Left ventricle myocardium inferior (tissue), 1 donor: ENCODE measurements around the gene PDLIM5. TPM values are rescaled to one million over a fixed set of nuclear protein-coding genes. Genes with fewer than 3 reads are reported as not detected.

Source experiments
- DNase-seq: peaks from one replicate; pipeline ENCODE4 v3.0.0-alpha.2; 2020
- H3K27ac ChIP-seq: fragments of 200-600 bp; replicated peaks from 2 replicates; pipeline ENCODE4 v1.8.0; 2021
- H3K27me3 ChIP-seq: fragments of 200-600 bp; 2 replicates; pipeline ENCODE4 v1.8.0; 2021; ENCODE audit warnings: low read depth
- H3K36me3 ChIP-seq: fragments of 200-600 bp; 2 replicates; pipeline ENCODE4 v1.8.0; 2021
- H3K4me1 ChIP-seq: fragments of 200-600 bp; 2 replicates; pipeline ENCODE4 v1.8.0; 2021
- H3K4me3 ChIP-seq: fragments of 200-600 bp; 2 replicates; pipeline ENCODE4 v1.8.0; 2021; ENCODE audit warnings: mild to moderate bottlenecking, moderate library complexity
- H3K9me3 ChIP-seq: fragments of 200-600 bp; replicated peaks from 2 replicates; pipeline ENCODE4 v1.8.0; 2021
- intact Hi-C: fragments of 100-400 bp; cut with micrococcal nuclease; formaldehyde crosslinking; loops from one replicate; pipeline ENCODE4 v1.11.0; 2022
- total RNA-seq: library from RNA; stranded (reverse); fragmentation: NEBNext Ultra II Directional; extraction: Animal tissue kit (Norgen Biotek cat#: 25700); gene quantifications from one replicate; pipeline ENCODE4 v1.2.1, GENCODE V29; 2021
- TF ChIP-seq, protein P1 (sequence below): fragments of 200-600 bp; IDR thresholded peaks from 2 replicates; pipeline ENCODE4 v1.8.0; 2021; ENCODE audit warnings: antibody characterized with exemption, mild to moderate bottlenecking, borderline replicate concordance
- donor health status: DM: no; HTN: yes; CAD: no; lungs with severe emphysema.

PDLIM5 gene
- total RNA-seq, 1 donor from 2014 or later: 982 TPM

DNA sequence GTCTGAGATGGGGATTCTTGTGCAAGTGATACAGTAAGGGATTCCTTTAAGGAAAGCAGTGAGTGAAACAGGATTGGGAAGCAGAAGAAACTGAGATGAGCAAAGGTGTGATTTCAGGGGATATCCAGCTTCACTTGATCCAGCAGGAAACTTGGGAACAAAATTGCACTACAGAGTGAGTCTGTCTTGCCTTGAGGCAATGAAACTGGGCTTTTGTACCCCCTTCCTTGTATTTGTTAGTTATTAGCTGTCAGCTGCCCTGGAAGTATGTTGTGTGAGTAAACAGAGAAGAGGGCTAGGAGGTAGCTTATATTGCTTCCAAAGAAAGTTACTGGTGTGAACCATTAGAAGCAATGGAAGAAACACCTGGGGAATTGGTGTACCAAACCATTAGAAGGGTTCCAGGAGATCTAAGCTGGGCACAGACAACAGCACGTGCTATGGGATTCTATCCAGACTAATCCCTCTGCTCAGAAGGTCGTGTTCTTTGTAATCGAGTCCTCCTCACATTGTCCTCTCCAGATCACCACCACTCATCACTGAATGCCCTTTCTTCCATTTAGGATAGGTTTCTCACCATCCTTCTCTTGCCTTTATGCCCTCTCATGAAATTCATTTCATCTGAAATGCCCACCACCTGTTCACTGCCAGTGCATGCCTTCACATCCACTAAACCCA is 76.0 kb downstream of the PDLIM5 start:
- H3K36me3 ChIP-seq: peaks cover 15% of the 10 kb centered on the region
- no peaks in the 10 kb centered on the region for H3K27me3 ChIP-seq
- H3K4me1 ChIP-seq: peaks cover 99% of the 10 kb centered on the region
- peak overlapping the region; percentile 66 for H3K27ac ChIP-seq
- intact Hi-C loops: no loop called here
- DNase-seq: no peak
- no peak overlapping the region for H3K4me3 ChIP-seq
- TF ChIP-seq, protein P1, sequence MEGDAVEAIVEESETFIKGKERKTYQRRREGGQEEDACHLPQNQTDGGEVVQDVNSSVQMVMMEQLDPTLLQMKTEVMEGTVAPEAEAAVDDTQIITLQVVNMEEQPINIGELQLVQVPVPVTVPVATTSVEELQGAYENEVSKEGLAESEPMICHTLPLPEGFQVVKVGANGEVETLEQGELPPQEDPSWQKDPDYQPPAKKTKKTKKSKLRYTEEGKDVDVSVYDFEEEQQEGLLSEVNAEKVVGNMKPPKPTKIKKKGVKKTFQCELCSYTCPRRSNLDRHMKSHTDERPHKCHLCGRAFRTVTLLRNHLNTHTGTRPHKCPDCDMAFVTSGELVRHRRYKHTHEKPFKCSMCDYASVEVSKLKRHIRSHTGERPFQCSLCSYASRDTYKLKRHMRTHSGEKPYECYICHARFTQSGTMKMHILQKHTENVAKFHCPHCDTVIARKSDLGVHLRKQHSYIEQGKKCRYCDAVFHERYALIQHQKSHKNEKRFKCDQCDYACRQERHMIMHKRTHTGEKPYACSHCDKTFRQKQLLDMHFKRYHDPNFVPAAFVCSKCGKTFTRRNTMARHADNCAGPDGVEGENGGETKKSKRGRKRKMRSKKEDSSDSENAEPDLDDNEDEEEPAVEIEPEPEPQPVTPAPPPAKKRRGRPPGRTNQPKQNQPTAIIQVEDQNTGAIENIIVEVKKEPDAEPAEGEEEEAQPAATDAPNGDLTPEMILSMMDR: no peak
- no peaks in the 10 kb centered on the region for H3K9me3 ChIP-seq

DNA sequence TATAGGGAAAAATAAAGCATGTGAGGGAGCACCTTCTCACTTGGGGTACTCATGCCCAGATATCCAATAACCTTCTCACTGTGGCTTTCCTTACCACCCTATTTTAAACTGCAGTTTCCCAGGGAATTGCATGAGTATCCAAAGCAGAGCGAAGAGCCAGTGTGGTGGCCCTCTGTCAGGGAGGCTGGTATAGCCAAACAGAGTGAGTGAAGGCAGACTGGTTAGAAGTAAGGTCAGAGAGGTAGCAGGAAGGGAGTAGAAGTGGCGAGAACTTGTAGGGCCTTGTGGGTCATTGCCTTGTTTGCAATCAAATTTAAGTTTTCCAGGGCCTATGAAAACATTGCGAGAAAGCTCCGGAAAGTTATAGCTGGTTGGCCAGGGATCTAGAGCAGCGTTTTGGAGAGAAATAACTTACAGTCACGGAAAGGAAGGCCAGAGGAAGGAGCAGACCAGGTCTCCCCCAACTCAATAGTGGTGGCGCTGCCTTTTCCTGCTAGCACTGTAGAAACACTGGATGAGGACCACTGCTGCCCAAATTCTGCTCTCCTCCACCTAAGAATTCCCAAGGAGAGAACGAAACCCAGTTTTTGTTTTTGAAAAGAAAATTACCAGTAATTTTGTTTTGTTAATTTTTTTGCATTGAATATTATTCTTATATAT is 77.2 kb downstream of the PDLIM5 start:
- Histone ChIP-seq H3K4me1 (peaks cover 99% of the 10 kb centered on the region), H3K4me3 (peak overlapping the region; percentile 21)
- intact Hi-C loops: no loop called here

DNA sequence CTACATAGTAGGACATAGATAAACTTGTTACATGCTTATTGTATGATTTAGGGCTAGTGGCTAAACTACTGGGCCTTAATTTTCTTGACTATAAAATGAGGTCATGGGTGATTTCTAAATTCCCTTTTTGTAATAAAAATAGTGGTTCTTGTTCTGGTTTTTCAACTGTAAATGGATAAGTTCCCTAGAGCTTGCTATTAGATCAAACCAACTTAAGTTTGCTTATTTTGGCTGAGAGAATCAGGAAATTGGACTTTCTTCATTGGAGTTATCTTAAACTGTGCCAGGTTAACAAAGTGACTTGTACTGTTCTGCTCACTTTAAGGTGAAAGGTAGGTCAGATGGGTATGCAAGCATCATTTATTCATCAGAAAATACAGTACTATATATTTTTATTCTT is 78.3 kb downstream of the PDLIM5 start:
- Histone ChIP-seq H3K27ac (peak overlapping the region; percentile 66), H3K36me3 (no peaks in the 10 kb centered on the region), H3K9me3 (no peaks in the 10 kb centered on the region), H3K4me1 (peaks cover 100% of the 10 kb centered on the region), H3K27me3 (no peaks in the 10 kb centered on the region), H3K4me3 (no peak overlapping the region)
- intact Hi-C loops: no loop called here
- no peak for DNase-seq
- TF ChIP-seq, protein P1: no peak

More for the DNA sequence above, 77.2 kb downstream of the PDLIM5 start:
- DNase-seq: no peak
- H3K27ac ChIP-seq: peak overlapping the region; percentile 66
- peaks cover 10% of the 10 kb centered on the region for H3K36me3 ChIP-seq
- TF ChIP-seq, protein P1: no peak
- no peaks in the 10 kb centered on the region for H3K27me3 ChIP-seq
- no peaks in the 10 kb centered on the region for H3K9me3 ChIP-seq

DNA sequence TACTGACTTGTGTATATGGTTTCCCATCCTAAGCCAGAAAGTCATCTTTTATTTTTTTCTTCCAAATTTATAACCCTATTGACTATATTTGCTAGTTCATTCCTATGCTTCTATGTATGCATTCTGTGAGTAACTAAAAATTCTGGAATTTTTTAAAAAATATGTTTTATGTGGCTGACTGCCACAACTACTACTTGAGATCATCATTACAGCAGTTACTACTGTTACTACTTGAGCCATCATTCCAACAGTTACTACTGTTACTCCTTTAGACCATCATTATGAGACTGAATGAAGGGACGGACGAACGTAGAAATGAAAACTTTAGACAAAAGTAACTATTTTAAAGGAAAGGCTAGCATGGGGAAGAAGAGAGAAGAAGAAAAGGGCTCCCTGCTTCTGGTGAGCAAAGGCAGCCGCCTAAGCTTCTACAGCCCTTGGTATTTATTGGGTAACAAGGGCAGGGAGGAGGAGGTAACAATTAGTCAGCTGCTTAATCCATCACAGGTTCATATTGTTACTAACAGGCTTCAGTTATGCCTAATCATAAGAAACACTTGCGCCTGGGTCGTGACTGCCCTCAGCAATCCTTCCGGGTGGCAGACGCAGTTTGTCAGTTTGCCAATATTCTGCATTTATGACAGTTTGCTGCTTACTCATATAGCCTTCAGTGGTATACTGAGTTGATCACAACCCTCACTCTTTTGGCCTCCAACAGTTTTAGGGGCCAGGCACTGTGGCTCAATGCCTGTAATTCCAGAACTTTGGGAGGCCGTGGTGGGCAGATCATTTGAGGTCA is 80.4 kb downstream of the PDLIM5 start:
- Histone ChIP-seq H3K9me3 (no peaks in the 10 kb centered on the region), H3K36me3 (no peaks in the 10 kb centered on the region), H3K27ac (peak overlapping the region; percentile 66), H3K4me1 (peaks cover 100% of the 10 kb centered on the region), H3K4me3 (no peak overlapping the region), H3K27me3 (no peaks in the 10 kb centered on the region)
- intact Hi-C loops: no loop called here
- TF ChIP-seq, protein P1: no peak
- DNase-seq: no peak

DNA sequence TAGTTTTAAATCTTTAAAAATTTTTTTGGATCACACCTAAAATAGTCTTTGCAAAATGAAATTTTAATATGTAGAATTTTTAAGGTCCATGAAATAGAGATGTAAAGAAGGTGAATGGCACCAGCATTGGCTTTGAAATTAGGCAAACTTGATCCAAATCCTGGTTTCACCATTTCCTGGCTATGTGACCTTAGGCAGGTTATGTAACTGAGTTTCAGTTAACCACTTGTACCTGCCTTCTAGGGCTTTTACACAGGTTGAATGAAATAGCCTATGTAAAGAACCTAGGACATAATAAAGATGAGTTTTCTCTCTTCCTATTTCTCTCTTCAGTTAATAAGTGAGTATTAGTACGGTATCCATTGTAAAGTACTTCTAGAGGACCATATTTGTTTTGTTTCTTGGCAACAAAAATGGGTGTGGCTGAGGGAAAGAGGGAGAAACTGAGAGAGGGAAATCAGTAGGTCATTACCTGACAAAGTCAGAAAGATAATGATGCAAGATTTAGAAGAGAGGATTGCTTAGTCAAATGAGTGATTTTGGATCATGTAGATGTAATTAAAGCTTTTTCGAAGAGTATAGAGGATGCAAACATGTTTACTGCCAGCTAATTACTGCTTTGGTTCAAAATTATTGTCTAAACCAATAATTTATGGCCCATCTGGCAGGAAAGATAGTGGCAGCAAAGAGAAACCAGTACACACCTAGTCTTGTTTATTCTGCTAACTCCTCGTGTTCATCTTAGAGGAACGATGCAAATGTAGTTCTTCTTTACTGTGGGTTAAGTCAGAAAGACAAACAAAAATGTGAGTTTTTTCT is 81.9 kb downstream of the PDLIM5 start:
- H3K27me3 ChIP-seq: no peaks in the 10 kb centered on the region
- H3K27ac ChIP-seq: peak overlapping the region; percentile 66
- no peaks in the 10 kb centered on the region for H3K36me3 ChIP-seq
- H3K4me1 ChIP-seq: peaks cover 100% of the 10 kb centered on the region
- TF ChIP-seq, protein P1: no peak
- intact Hi-C loops: no loop called here
- H3K4me3 ChIP-seq: no peak overlapping the region
- H3K9me3 ChIP-seq: no peaks in the 10 kb centered on the region
- DNase-seq: no peak
